ENCODE data around the gene KCNS1.

The KCNS1 gene

GRCh38 chr20:45092898-45093297 is 8.0 kb downstream of the KCNS1 start:
- peaks cover 39% of the 10 kb centered on the region for H3K36me3 ChIP-seq (ENCODE audit: control insufficient read depth, insufficient read depth, low read length)
- H3K4me1 ChIP-seq (ENCODE audit: control insufficient read depth, insufficient read depth, low read length, poor library complexity, severe bottlenecking), result peaks cover 9% of the 10 kb centered on the region
- no peak overlapping the region for H3K4me3 ChIP-seq (ENCODE audit: extremely low read depth, insufficient read depth, low read length, poor library complexity, severe bottlenecking)
- 90 to 100% methylated on average over 1 to 2 of the region's 7 CpGs for WGBS, 2 experiments (ENCODE audit: insufficient coverage in 2 of 2)
- no peaks in the 10 kb centered on the region for H3K9me3 ChIP-seq (ENCODE audit: control insufficient read depth, low read length)
- H3K27ac ChIP-seq (ENCODE audit: low read depth, low read length, severe bottlenecking), result no peak overlapping the region

GRCh38 chr20:45091366-45091765 is 9.6 kb downstream of the KCNS1 start:
- Histone ChIP-seq H3K4me1 (ENCODE audit: control insufficient read depth, insufficient read depth, low read length, poor library complexity, severe bottlenecking) (peaks cover 12% of the 10 kb centered on the region), H3K36me3 (ENCODE audit: control insufficient read depth, insufficient read depth, low read length) (peaks cover 43% of the 10 kb centered on the region), H3K4me3 (ENCODE audit: extremely low read depth, insufficient read depth, low read length, poor library complexity, severe bottlenecking) (no peak overlapping the region), H3K9me3 (ENCODE audit: control insufficient read depth, low read length) (no peaks in the 10 kb centered on the region), H3K27ac (ENCODE audit: low read depth, low read length, severe bottlenecking) (no peak overlapping the region)
- WGBS, 2 experiments (ENCODE audit: insufficient coverage in 2 of 2), result 84 to 89% methylated on average over 1 to 2 of the region's 3 CpGs

GRCh38 chr20:45090481-45090880 is 10.4 kb downstream of the KCNS1 start:
- Histone ChIP-seq H3K9me3 (ENCODE audit: control insufficient read depth, low read length) (no peaks in the 10 kb centered on the region), H3K4me3 (ENCODE audit: extremely low read depth, insufficient read depth, low read length, poor library complexity, severe bottlenecking) (no peak overlapping the region), H3K27ac (ENCODE audit: low read depth, low read length, severe bottlenecking) (no peak overlapping the region), H3K36me3 (ENCODE audit: control insufficient read depth, insufficient read depth, low read length) (peaks cover 46% of the 10 kb centered on the region), H3K4me1 (ENCODE audit: control insufficient read depth, insufficient read depth, low read length, poor library complexity, severe bottlenecking) (peaks cover 12% of the 10 kb centered on the region)
- 100% methylated on average over 1 to 3 of the region's 3 CpGs for WGBS, 2 experiments (ENCODE audit: insufficient coverage in 2 of 2)

GRCh38 chr20:45088247-45088646 is 12.7 kb downstream of the KCNS1 start:
- no peak overlapping the region for H3K27ac ChIP-seq (ENCODE audit: low read depth, low read length, severe bottlenecking)

GRCh38 chr20:45087814-45088213 is 13.1 kb downstream of the KCNS1 start:
- Histone ChIP-seq H3K9me3 (ENCODE audit: control insufficient read depth, low read length) (peaks cover 3% of the 10 kb centered on the region), H3K36me3 (ENCODE audit: control insufficient read depth, insufficient read depth, low read length) (peaks cover 48% of the 10 kb centered on the region), H3K27ac (ENCODE audit: low read depth, low read length, severe bottlenecking) (no peak overlapping the region), H3K4me1 (ENCODE audit: control insufficient read depth, insufficient read depth, low read length, poor library complexity, severe bottlenecking) (peaks cover 25% of the 10 kb centered on the region), H3K4me3 (ENCODE audit: extremely low read depth, insufficient read depth, low read length, poor library complexity, severe bottlenecking) (no peak overlapping the region)
- WGBS, 2 experiments (ENCODE audit: insufficient coverage in 2 of 2), result 100% methylated on average over 1 of the region's 1 CpG

More at GRCh38 chr20:45088247-45088646, 12.7 kb downstream of the KCNS1 start:
- 91 to 96% methylated on average over 5 to 7 of the region's 7 CpGs for WGBS, 2 experiments (ENCODE audit: insufficient coverage in 2 of 2)
- no peaks in the 10 kb centered on the region for H3K9me3 ChIP-seq (ENCODE audit: control insufficient read depth, low read length)
- H3K4me1 ChIP-seq (ENCODE audit: control insufficient read depth, insufficient read depth, low read length, poor library complexity, severe bottlenecking), result peaks cover 25% of the 10 kb centered on the region
- H3K36me3 ChIP-seq (ENCODE audit: control insufficient read depth, insufficient read depth, low read length), result peaks cover 45% of the 10 kb centered on the region
- no peak overlapping the region for H3K4me3 ChIP-seq (ENCODE audit: extremely low read depth, insufficient read depth, low read length, poor library complexity, severe bottlenecking)

GRCh38 chr20:45087097-45087790 is 13.7 kb downstream of the KCNS1 start:
- WGBS, 2 experiments (ENCODE audit: insufficient coverage in 2 of 2), result 92 to 100% methylated on average over 2 of the region's 3 CpGs
- peaks cover 25% of the 10 kb centered on the region for H3K4me1 ChIP-seq (ENCODE audit: control insufficient read depth, insufficient read depth, low read length, poor library complexity, severe bottlenecking)
- no peak overlapping the region for H3K27ac ChIP-seq (ENCODE audit: low read depth, low read length, severe bottlenecking)
- no peak overlapping the region for H3K4me3 ChIP-seq (ENCODE audit: extremely low read depth, insufficient read depth, low read length, poor library complexity, severe bottlenecking)
- H3K9me3 ChIP-seq (ENCODE audit: control insufficient read depth, low read length), result peaks cover 9% of the 10 kb centered on the region
- peaks cover 50% of the 10 kb centered on the region for H3K36me3 ChIP-seq (ENCODE audit: control insufficient read depth, insufficient read depth, low read length)

- peaks cover 16% of the 10 kb centered on the region for H3K9me3 ChIP-seq (ENCODE audit: control insufficient read depth, low read length)
- H3K27ac ChIP-seq (ENCODE audit: low read depth, low read length, severe bottlenecking), result peak overlapping the region; percentile 67
- H3K4me1 ChIP-seq (ENCODE audit: control insufficient read depth, insufficient read depth, low read length, poor library complexity, severe bottlenecking), result peaks cover 25% of the 10 kb centered on the region
- 100% methylated on average over 1 of the region's 1 CpG; no CpG with 5 or more reads in 1 of the 2 experiments for WGBS, 2 experiments (ENCODE audit: insufficient coverage in 2 of 2)
- H3K4me3 ChIP-seq (ENCODE audit: extremely low read depth, insufficient read depth, low read length, poor library complexity, severe bottlenecking), result no peak overlapping the region
- H3K36me3 ChIP-seq (ENCODE audit: control insufficient read depth, insufficient read depth, low read length), result peaks cover 53% of the 10 kb centered on the region
Measured at GRCh38 chr20:45085867-45086266, 15.1 kb downstream of the KCNS1 start.

- peaks cover 19% of the 10 kb centered on the region for H3K4me1 ChIP-seq (ENCODE audit: control insufficient read depth, insufficient read depth, low read length, poor library complexity, severe bottlenecking)
- no CpG with 5 or more reads among the region's 2 CpGs for WGBS, 2 experiments (ENCODE audit: insufficient coverage in 2 of 2)
- H3K36me3 ChIP-seq (ENCODE audit: control insufficient read depth, insufficient read depth, low read length), result peaks cover 57% of the 10 kb centered on the region
- peak overlapping the region; percentile 67 for H3K27ac ChIP-seq (ENCODE audit: low read depth, low read length, severe bottlenecking)
- no peak overlapping the region for H3K4me3 ChIP-seq (ENCODE audit: extremely low read depth, insufficient read depth, low read length, poor library complexity, severe bottlenecking)
- peaks cover 16% of the 10 kb centered on the region for H3K9me3 ChIP-seq (ENCODE audit: control insufficient read depth, low read length)
Measured at GRCh38 chr20:45085289-45085688, 15.6 kb downstream of the KCNS1 start.

GRCh38 chr20:45083127-45083526 is 17.8 kb downstream of the KCNS1 start:
- no peak overlapping the region for H3K27ac ChIP-seq (ENCODE audit: low read depth, low read length, severe bottlenecking)
- H3K4me3 ChIP-seq (ENCODE audit: extremely low read depth, insufficient read depth, low read length, poor library complexity, severe bottlenecking), result no peak overlapping the region
- H3K36me3 ChIP-seq (ENCODE audit: control insufficient read depth, insufficient read depth, low read length), result peaks cover 65% of the 10 kb centered on the region
- no CpG with 5 or more reads among the region's 1 CpG for WGBS, 2 experiments (ENCODE audit: insufficient coverage in 2 of 2)
- peaks cover 17% of the 10 kb centered on the region for H3K4me1 ChIP-seq (ENCODE audit: control insufficient read depth, insufficient read depth, low read length, poor library complexity, severe bottlenecking)
- peaks cover 16% of the 10 kb centered on the region for H3K9me3 ChIP-seq (ENCODE audit: control insufficient read depth, low read length)

GRCh38 chr20:45082468-45082867 is 18.5 kb downstream of the KCNS1 start:
- WGBS, 2 experiments (ENCODE audit: insufficient coverage in 2 of 2), result no CpG with 5 or more reads among the region's 3 CpGs
- Histone ChIP-seq H3K4me3 (ENCODE audit: extremely low read depth, insufficient read depth, low read length, poor library complexity, severe bottlenecking) (no peak overlapping the region), H3K36me3 (ENCODE audit: control insufficient read depth, insufficient read depth, low read length) (peaks cover 71% of the 10 kb centered on the region), H3K27ac (ENCODE audit: low read depth, low read length, severe bottlenecking) (no peak overlapping the region), H3K4me1 (ENCODE audit: control insufficient read depth, insufficient read depth, low read length, poor library complexity, severe bottlenecking) (peaks cover 17% of the 10 kb centered on the region), H3K9me3 (ENCODE audit: control insufficient read depth, low read length) (peaks cover 16% of the 10 kb centered on the region)

GRCh38 chr20:45080867-45081624 is 19.9 kb downstream of the KCNS1 start:
- 90 to 98% methylated on average over 2 of the region's 5 CpGs for WGBS, 2 experiments (ENCODE audit: insufficient coverage in 2 of 2)
- H3K9me3 ChIP-seq (ENCODE audit: control insufficient read depth, low read length), result peaks cover 16% of the 10 kb centered on the region
- H3K4me3 ChIP-seq (ENCODE audit: extremely low read depth, insufficient read depth, low read length, poor library complexity, severe bottlenecking), result no peak overlapping the region
- H3K36me3 ChIP-seq (ENCODE audit: control insufficient read depth, insufficient read depth, low read length), result peaks cover 75% of the 10 kb centered on the region
- H3K4me1 ChIP-seq (ENCODE audit: control insufficient read depth, insufficient read depth, low read length, poor library complexity, severe bottlenecking), result peaks cover 14% of the 10 kb centered on the region
- no peak overlapping the region for H3K27ac ChIP-seq (ENCODE audit: low read depth, low read length, severe bottlenecking)

Measured in mesodermal cell (in vitro differentiated cells).